Testis (tissue), 3 donors: ENCODE data around the gene HS2ST1. TPM values are rescaled to one million over a fixed set of nuclear protein-coding genes. Genes with fewer than 3 reads are reported as not detected.

Source experiments
- DNase-seq: peaks from one replicate; pipeline ENCODE4 v3.0.0-alpha.2; 2019
- H3K27ac ChIP-seq, 2 donors: fragments of 200-600 bp; sonication (generic); one replicate each; pipeline ENCODE4 v1.5.1; 2019
- H3K27me3 ChIP-seq: fragments of 200-600 bp; sonication (generic); one replicate; pipeline ENCODE4 v1.5.1; 2019
- H3K36me3 ChIP-seq: fragments of 200-600 bp; sonication (generic); one replicate; pipeline ENCODE4 v1.5.1; 2017; ENCODE audit warnings: low read depth; ENCODE audit errors: missing control alignments
- H3K4me1 ChIP-seq: fragments of 200-600 bp; sonication (generic); one replicate; pipeline ENCODE4 v1.5.1; 2019
- H3K4me3 ChIP-seq, 2 donors: fragments of 200-600 bp; sonication (generic); one replicate each; pipeline ENCODE4 v1.5.1; 2017 to 2019
- H3K9me3 ChIP-seq: fragments of 200-600 bp; sonication (generic); one replicate; pipeline ENCODE4 v1.5.1; 2017
- POLR2A ChIP-seq: fragments of 450-650 bp; IDR thresholded peaks from one replicate; pipeline ENCODE4 v1.6.1; 2017; ENCODE audit warnings: antibody characterized with exemption, mild to moderate bottlenecking, moderate library complexity
- WGBS, 2 donors: methylation state at CpG; one replicate each; pipeline ENCODE4 v1.1.5; 2018; 5-methylcytosine and 5-hydroxymethylcytosine counted together
- intact Hi-C: fragments of 100-400 bp; cut with DNase I; formaldehyde crosslinking; loops from one replicate; pipeline ENCODE4 v1.15.1; 2023; ENCODE audit warnings: low total_unique reads
- polyA plus RNA-seq: library from polyadenylated mRNA; stranded (reverse); fragments of 350-450 nt; fragmentation: Illumina TruSeq; extraction: RNeasy Lipid Tissue Mini Kit (QIAGEN cat#74804); gene quantifications from one replicate; pipeline ENCODE4 v1.2.3, GENCODE V29; 2014; ENCODE audit warnings: low read depth, low replicate concordance; ENCODE audit not compliant: insufficient read depth
- total RNA-seq, 2 donors: library from RNA; depleted of rRNA; stranded (reverse); fragments of >200 nt; gene quantifications; one replicate each; pipeline ENCODE4 v1.2.3, GENCODE V29; 2016
- TF ChIP-seq, protein P1 (sequence below), 3 experiments: fragments of 450-650 bp in 2 of 3; fragments of 200-600 bp in 1 of 3; sonication (generic) in 1 of 3; IDR thresholded peaks; one replicate each; pipeline ENCODE4 v1.5.1; 2016 to 2019; ENCODE audit warnings: antibody characterized with exemption in 3 of 3, mild to moderate bottlenecking in 2 of 3, moderate library complexity in 1 of 3

The HS2ST1 gene
- total and polyA plus RNA-seq, 3 donors from 2014 or later, result 12.8 to 22.4 (median 21.1) TPM

- 56 to 64% methylated on average over 1 of the region's 1 CpG for WGBS, 2 donors
Measured at GRCh38 chr1:86951430-86951829, 37.0 kb downstream of the HS2ST1 start.

GRCh38 chr1:86953167-86953566 lies 38.7 kb downstream of the HS2ST1 start:
- DNase-seq, result no peak
- 66 to 77% methylated on average over 3 of the region's 3 CpGs for WGBS, 2 donors
- no peak overlapping the region for H3K4me3 ChIP-seq
- intact Hi-C loops, result loop anchor here (10.0 kb wide), 1 partner anchor 1342 kb away; no protein-coding TSS in a partner anchor
- H3K4me1 ChIP-seq, result no peaks in the 10 kb centered on the region
- TF ChIP-seq POLR2A, result no peak
- TF ChIP-seq, protein P1, sequence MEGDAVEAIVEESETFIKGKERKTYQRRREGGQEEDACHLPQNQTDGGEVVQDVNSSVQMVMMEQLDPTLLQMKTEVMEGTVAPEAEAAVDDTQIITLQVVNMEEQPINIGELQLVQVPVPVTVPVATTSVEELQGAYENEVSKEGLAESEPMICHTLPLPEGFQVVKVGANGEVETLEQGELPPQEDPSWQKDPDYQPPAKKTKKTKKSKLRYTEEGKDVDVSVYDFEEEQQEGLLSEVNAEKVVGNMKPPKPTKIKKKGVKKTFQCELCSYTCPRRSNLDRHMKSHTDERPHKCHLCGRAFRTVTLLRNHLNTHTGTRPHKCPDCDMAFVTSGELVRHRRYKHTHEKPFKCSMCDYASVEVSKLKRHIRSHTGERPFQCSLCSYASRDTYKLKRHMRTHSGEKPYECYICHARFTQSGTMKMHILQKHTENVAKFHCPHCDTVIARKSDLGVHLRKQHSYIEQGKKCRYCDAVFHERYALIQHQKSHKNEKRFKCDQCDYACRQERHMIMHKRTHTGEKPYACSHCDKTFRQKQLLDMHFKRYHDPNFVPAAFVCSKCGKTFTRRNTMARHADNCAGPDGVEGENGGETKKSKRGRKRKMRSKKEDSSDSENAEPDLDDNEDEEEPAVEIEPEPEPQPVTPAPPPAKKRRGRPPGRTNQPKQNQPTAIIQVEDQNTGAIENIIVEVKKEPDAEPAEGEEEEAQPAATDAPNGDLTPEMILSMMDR (IDR thresholded peaks at IDR 0.05), result no peak
- no peaks in the 10 kb centered on the region for H3K27me3 ChIP-seq
- no peak overlapping the region for H3K27ac ChIP-seq
- H3K36me3 ChIP-seq, result no peaks in the 10 kb centered on the region
- H3K9me3 ChIP-seq, result no peaks in the 10 kb centered on the region

More at GRCh38 chr1:86951430-86951829, 37.0 kb downstream of the HS2ST1 start:
- TF ChIP-seq, protein P1 (IDR thresholded peaks at IDR 0.05), result no peak
- no peak for TF ChIP-seq POLR2A
- intact Hi-C loops, result loop anchor here (10.0 kb wide), 1 partner anchor 1343 kb away; no protein-coding TSS in a partner anchor
- no peaks in the 10 kb centered on the region for H3K27me3 ChIP-seq
- H3K4me1 ChIP-seq, result no peaks in the 10 kb centered on the region
- H3K4me3 ChIP-seq, result no peak overlapping the region
- H3K36me3 ChIP-seq, result no peaks in the 10 kb centered on the region
- no peaks in the 10 kb centered on the region for H3K9me3 ChIP-seq
- DNase-seq, result no peak
- no peak overlapping the region for H3K27ac ChIP-seq

DNA sequence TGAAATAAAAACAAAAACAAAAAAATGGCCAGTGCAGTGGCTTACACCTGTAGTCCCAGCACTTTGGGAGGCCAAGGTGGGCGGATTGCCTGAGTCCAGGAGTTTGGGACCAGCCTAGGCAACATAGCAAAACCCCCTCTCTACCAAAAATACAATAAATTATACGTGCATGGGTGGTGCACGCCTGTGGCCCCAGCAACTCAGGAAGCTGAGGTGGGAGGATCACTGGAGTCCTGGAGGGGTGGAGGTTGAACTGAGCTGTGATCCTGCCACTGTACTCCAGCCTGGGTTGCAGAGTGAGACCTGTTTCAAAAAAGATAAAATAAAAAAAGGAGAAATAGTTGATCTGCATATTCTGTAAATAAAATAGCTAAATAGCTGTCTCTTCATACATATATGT lies 41.2 kb downstream of the HS2ST1 start:
- Histone ChIP-seq H3K4me3 (no peak overlapping the region), H3K27ac (no peak overlapping the region), H3K27me3 (no peaks in the 10 kb centered on the region), H3K36me3 (no peaks in the 10 kb centered on the region), H3K4me1 (no peaks in the 10 kb centered on the region), H3K9me3 (no peaks in the 10 kb centered on the region)
- WGBS, 2 donors, result 48 to 87% methylated on average over 3 of the region's 3 CpGs
- DNase-seq, result no peak
- intact Hi-C loops, result loop anchor here (10.0 kb wide), 1 partner anchor 1339 kb away; no protein-coding TSS in a partner anchor
- TF ChIP-seq, protein P1 (IDR thresholded peaks at IDR 0.05), result no peak
- TF ChIP-seq POLR2A, result no peak

- no peak overlapping the region for H3K4me3 ChIP-seq
- no peaks in the 10 kb centered on the region for H3K36me3 ChIP-seq
- intact Hi-C loops, result loop anchor here (10.0 kb wide), 1 partner anchor 1339 kb away; no protein-coding TSS in a partner anchor
- DNase-seq, result no peak
- no peaks in the 10 kb centered on the region for H3K27me3 ChIP-seq
- H3K4me1 ChIP-seq, result no peaks in the 10 kb centered on the region
- no peak for TF ChIP-seq POLR2A
- TF ChIP-seq, protein P1 (IDR thresholded peaks at IDR 0.05), result no peak
- H3K9me3 ChIP-seq, result no peaks in the 10 kb centered on the region
- H3K27ac ChIP-seq, result no peak overlapping the region
Measured at GRCh38 chr1:86956221-86956620, 41.8 kb downstream of the HS2ST1 start.

- Histone ChIP-seq H3K27me3 (no peaks in the 10 kb centered on the region), H3K4me1 (no peaks in the 10 kb centered on the region), H3K36me3 (no peaks in the 10 kb centered on the region), H3K9me3 (no peaks in the 10 kb centered on the region), H3K27ac (no peak overlapping the region), H3K4me3 (no peak overlapping the region)
- TF ChIP-seq POLR2A, result no peak
- TF ChIP-seq, protein P1 (IDR thresholded peaks at IDR 0.05), result no peak
- no peak for DNase-seq
- intact Hi-C loops, result loop anchor here (10.0 kb wide), 1 partner anchor 1338 kb away; no protein-coding TSS in a partner anchor
Measured at GRCh38 chr1:86957221-86957620, 42.8 kb downstream of the HS2ST1 start.
